CMK (cell line): Measurements from ENCODE around the gene CCK.

ENCODE experiments used
- DNase-seq: peaks from one replicate; pipeline ENCODE4 v3.0.0-alpha.2; 2010; ENCODE audit warnings: low read depth

CCK gene

GRCh38 chr3:42267878-42268277, 1.9 kb upstream of the CCK start:
- DNase-seq: no peak

- DNase-seq: no peak
Measured at GRCh38 chr3:42265059-42265991, 660 bp downstream of the CCK start.

GRCh38 chr3:42264399-42265058, 1.5 kb downstream of the CCK start:
- DNase-seq: no peak

GRCh38 chr3:42263354-42264346, 2.3 kb downstream of the CCK start:
- DNase-seq: no peak

GRCh38 chr3:42262525-42262924, 3.5 kb downstream of the CCK start:
- no peak for DNase-seq

- DNase-seq: no peak
Measured at GRCh38 chr3:42257007-42257406, 9.0 kb downstream of the CCK start.

- DNase-seq: no peak
Measured at GRCh38 chr3:42256135-42256819, 9.7 kb downstream of the CCK start.

GRCh38 chr3:42254566-42254965, 11.4 kb downstream of the CCK start:
- DNase-seq: no peak

GRCh38 chr3:42250761-42251160, 15.2 kb downstream of the CCK start:
- no peak for DNase-seq

- peak; percentile 31 for DNase-seq
Measured at GRCh38 chr3:42247576-42248027, 18.4 kb downstream of the CCK start.

GRCh38 chr3:42246091-42246490, 19.9 kb downstream of the CCK start:
- no peak for DNase-seq

- DNase-seq: no peak
Measured at GRCh38 chr3:42236611-42237010, 29.4 kb downstream of the CCK start.

- no peak for DNase-seq
Measured at GRCh38 chr3:42235532-42235931, 30.5 kb downstream of the CCK start.

- DNase-seq: no peak
Measured at GRCh38 chr3:42230860-42231259, 35.1 kb downstream of the CCK start.

- peak; percentile 7 for DNase-seq
Measured at GRCh38 chr3:42229942-42230688, 35.9 kb downstream of the CCK start.

- DNase-seq: no peak
Measured at GRCh38 chr3:42229266-42229941, 36.6 kb downstream of the CCK start.

- no peak for DNase-seq
Measured at GRCh38 chr3:42228796-42229195, 37.2 kb downstream of the CCK start.

GRCh38 chr3:42226470-42227425, 39.2 kb downstream of the CCK start:
- DNase-seq: no peak
